B cell (primary cell): ENCODE measurements around the gene PLAAT3. TPM values are rescaled to one million over a fixed set of nuclear protein-coding genes. Genes with fewer than 3 reads are reported as not detected.
"Not testable (repeated sequence)": the region's sequence is repeated elsewhere in the genome, so short reads cannot be mapped to it uniquely, and the experiment has no call there.

Experiments
- ATAC-seq: fragments of 200-7000 bp; cut with Tn5 transposase; one replicate; pipeline ENCODE4 v1.10.0; 2021; ENCODE audit warnings: low read depth, mild to moderate bottlenecking, moderate number of reproducible peaks, moderate library complexity
- CTCF ChIA-PET: fragments of 350-600 bp; sonication (Branson Sonifier 250); formaldehyde crosslinking; loops from one replicate; lab custom pipeline; 2021; ENCODE audit warnings: antibody characterized with exemption, inconsistent platforms; lab: Charles Lee
- POLR2A ChIA-PET: fragments of 350-600 bp; sonication (Branson Sonifier 250); formaldehyde crosslinking; loops from one replicate; lab custom pipeline; 2021; ENCODE audit warnings: antibody characterized with exemption; lab: Charles Lee
- DNase-seq: peaks from one replicate; pipeline ENCODE4 v3.0.0; 2013
- H2AFZ ChIP-seq: 2 replicates; pipeline ENCODE4 v1.6.1; 2012; ENCODE audit warnings: mild to moderate bottlenecking, low read depth, low read length; ENCODE audit not compliant: insufficient read depth, poor library complexity, severe bottlenecking
- H3K27ac ChIP-seq, 2 donors: 1 replicate in 1 of 2; 2 replicates in 1 of 2; pipeline ENCODE4 v1.5.1; 2012 to 2013; ENCODE audit warnings: low read length in 2 of 2, mild to moderate bottlenecking in 2 of 2, moderate library complexity in 1 of 2
- H3K27me3 ChIP-seq, 4 experiments: fragments of 200-600 bp in 1 of 4; sonication (generic) in 1 of 4; replicated peaks in 1 of 4; 1 replicate in 2 of 4; 2 replicates in 2 of 4; pipeline versions ENCODE4 v1.6.1 to v1.7.0; 2013 to 2016; ENCODE audit warnings: low read length in 3 of 4, mild to moderate bottlenecking in 2 of 4, mixed read lengths in 1 of 4, moderate library complexity in 1 of 4; ENCODE audit not compliant: insufficient read depth in 4 of 4, control insufficient read depth in 3 of 4; ENCODE audit errors: control extremely low read depth in 1 of 4
- H3K36me3 ChIP-seq, 2 experiments: replicated peaks in 1 of 2; 1 replicate in 1 of 2; 2 replicates in 1 of 2; pipeline versions ENCODE4 v1.6.1 to v1.7.1; 2013; ENCODE audit warnings: low read length in 1 of 2; ENCODE audit not compliant: insufficient read depth in 2 of 2, control insufficient read depth in 1 of 2; ENCODE audit errors: control extremely low read depth in 1 of 2, extremely low read depth in 1 of 2
- H3K4me1 ChIP-seq, 2 donors: fragments of 200-600 bp in 1 of 2; sonication (generic) in 1 of 2; 1 replicate in 1 of 2; 2 replicates in 1 of 2; pipeline versions ENCODE4 v1.5.1 to v1.6.1; 2013 to 2017; ENCODE audit warnings: low read length in 2 of 2; ENCODE audit not compliant: control insufficient read depth in 2 of 2, insufficient read depth in 2 of 2
- H3K4me2 ChIP-seq: replicated peaks from 2 replicates; pipeline ENCODE3; 2012; ENCODE audit warnings: mild to moderate bottlenecking, low read depth, low read length; ENCODE audit not compliant: poor library complexity, severe bottlenecking
- H3K4me3 ChIP-seq, 5 experiments: fragments of 200-600 bp in 1 of 5; sonication (generic) in 1 of 5; 1 replicate in 3 of 5; 2 replicates in 2 of 5; pipeline versions ENCODE4 v1.5.1 to v1.7.0; 2011 to 2016; ENCODE audit warnings: low read length in 4 of 5, mild to moderate bottlenecking in 4 of 5, low read depth in 2 of 5, control low read depth in 1 of 5, moderate library complexity in 1 of 5; ENCODE audit not compliant: insufficient read depth in 1 of 5; ENCODE audit errors: control extremely low read depth in 1 of 5, extremely low read depth in 1 of 5
- H3K79me2 ChIP-seq: fragments of 200-600 bp; sonication (generic); one replicate; pipeline ENCODE4 v1.6.0; 2016; ENCODE audit warnings: low read length; ENCODE audit not compliant: control insufficient read depth, insufficient read depth
- H3K9ac ChIP-seq: fragments of 200-600 bp; sonication (generic); 2 replicates; pipeline ENCODE4 v1.6.1; 2017; ENCODE audit warnings: mild to moderate bottlenecking, low read length, moderate library complexity
- H3K9me3 ChIP-seq, 3 donors: one replicate each; pipeline versions ENCODE4 v1.6.1 to v1.7.1; 2013; ENCODE audit warnings: low read length in 2 of 3; ENCODE audit not compliant: control insufficient read depth in 2 of 3, insufficient read depth in 1 of 3; ENCODE audit errors: control extremely low read depth in 1 of 3
- H4K20me1 ChIP-seq: 2 replicates; pipeline ENCODE4 v1.6.0; 2012; ENCODE audit warnings: mild to moderate bottlenecking, low read length; ENCODE audit not compliant: insufficient read depth, control insufficient read depth, poor library complexity, severe bottlenecking
- H3K27ac Mint-ChIP-seq: one replicate; pipeline ENCODE4 v1.8.0; 2021; ENCODE audit warnings: mixed read lengths
- H3K27me3 Mint-ChIP-seq: one replicate; pipeline ENCODE4 v1.8.0; 2021; ENCODE audit warnings: mixed read lengths
- H3K4me1 Mint-ChIP-seq: one replicate; pipeline ENCODE4 v1.8.0; 2021; ENCODE audit warnings: mixed read lengths
- H3K4me3 Mint-ChIP-seq: one replicate; pipeline ENCODE4 v1.8.0; 2021; ENCODE audit warnings: mixed read lengths
- H3K9me3 Mint-ChIP-seq: one replicate; pipeline ENCODE4 v1.8.0; 2022; ENCODE audit warnings: mixed read lengths; ENCODE audit not compliant: insufficient read depth
- CTCF ChIP-seq: fragments of 200-600 bp; IDR thresholded peaks from one replicate; pipeline ENCODE4 v1.8.0; 2022; ENCODE audit warnings: antibody characterized with exemption, mild to moderate bottlenecking
- EZH2 ChIP-seq: IDR thresholded peaks from 2 replicates; pipeline ENCODE4 v1.6.1; 2012; ENCODE audit warnings: borderline replicate concordance, low read depth, mild to moderate bottlenecking, moderate library complexity, low read length; ENCODE audit not compliant: insufficient read depth, poor library complexity, severe bottlenecking
- WGBS: methylation state at CpG from one replicate; pipeline ENCODE4 v1.1.5; 2013; ENCODE audit warnings: missing lambda C conversion rate; ENCODE audit not compliant: insufficient coverage; 5-methylcytosine and 5-hydroxymethylcytosine counted together
- intact Hi-C: fragments of 100-400 bp; cut with micrococcal nuclease; formaldehyde crosslinking; loops from one replicate; pipeline ENCODE4 v1.10.0; 2022
- polyA plus RNA-seq: library from polyadenylated mRNA; depleted of rRNA; stranded (reverse); fragments of >200 nt; gene quantifications from 2 replicates; pipeline ENCODE4 v1.2.3, GENCODE V29; 2012
- total RNA-seq, 2 donors: library from RNA; stranded (reverse); fragments of 120-200 nt in 1 of 2; gene quantifications; 1 replicate in 1 of 2; 2 replicates in 1 of 2; pipeline versions ENCODE4 v1.2.3 to v1.2.4, GENCODE V29; 2013 to 2022

PLAAT3 gene
- total and polyA plus RNA-seq, 2 donors (not counting 1 experiment from before 2014, with no cell fraction given): 2.3 to 3.1 TPM

GRCh38 chr11:63621071-63621470 lies 6.8 kb upstream of the PLAAT3 start:
- H4K20me1 ChIP-seq: no peaks in the 10 kb centered on the region
- H3K4me2 ChIP-seq: no peak overlapping the region
- Mint-ChIP-seq H3K27me3 (no peaks in the 10 kb centered on the region), H3K9me3 (no peaks in the 10 kb centered on the region), H3K4me3 (no peak overlapping the region), H3K4me1 (no peaks in the 10 kb centered on the region), H3K27ac (no peak overlapping the region)
- DNase-seq (no peak), ATAC-seq (no peak)
- H3K4me1 ChIP-seq: no peaks in the 10 kb centered on the region
- no peak overlapping the region for H3K27ac ChIP-seq
- H3K36me3 ChIP-seq: no peaks in the 10 kb centered on the region
- intact Hi-C loops: no loop called here
- H3K9me3 ChIP-seq: no peaks in the 10 kb centered on the region
- peaks cover 0 to 5% (median 0%) of the 10 kb centered on the region in 4 experiments for H3K27me3 ChIP-seq
- H2AFZ ChIP-seq: no peak overlapping the region
- H3K4me3 ChIP-seq: no peak overlapping the region
- WGBS: 80% methylated on average over 1 of the region's 1 CpG
- no peak overlapping the region for H3K9ac ChIP-seq
- ChIA-PET CTCF (interaction anchor here (1.0 to 1.2 kb wide), 2 partner anchors 15 to 140 kb away, joined by 3 read pairs; no protein-coding TSS in a partner anchor), POLR2A (no interaction called here)
- TF ChIP-seq EZH2 (no peak), CTCF (no peak)
- no peaks in the 10 kb centered on the region for H3K79me2 ChIP-seq

DNA sequence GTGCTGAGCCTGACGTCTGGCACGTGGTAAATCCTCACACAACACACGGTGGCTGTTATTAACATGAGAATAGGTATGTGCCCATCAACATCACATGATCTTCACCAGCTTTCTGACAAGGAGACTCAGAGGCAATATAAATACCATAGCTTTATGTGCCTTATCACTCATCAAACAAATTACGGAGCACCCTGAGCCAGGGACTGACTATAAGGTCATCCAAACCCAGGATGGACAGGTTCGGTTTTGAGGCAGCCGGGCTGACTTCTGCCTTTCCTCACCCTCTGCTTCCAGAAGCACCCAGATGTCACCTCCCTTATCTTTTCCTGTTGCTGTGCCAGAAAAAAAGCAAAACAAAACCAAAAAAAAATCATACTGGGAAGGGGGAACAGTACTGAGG lies 5.7 kb upstream of the PLAAT3 start:
- no peak overlapping the region for H3K27ac Mint-ChIP-seq
- no peak overlapping the region for H2AFZ ChIP-seq
- TF ChIP-seq EZH2 (no peak), CTCF (no peak)
- POLR2A ChIA-PET: no interaction called here
- H3K9ac ChIP-seq: no peak overlapping the region
- H3K36me3 ChIP-seq: no peaks in the 10 kb centered on the region
- ATAC-seq (no peak), DNase-seq (no peak)
- no peaks in the 10 kb centered on the region for H3K4me1 ChIP-seq
- no peaks in the 10 kb centered on the region for H4K20me1 ChIP-seq
- no peaks in the 10 kb centered on the region for H3K9me3 ChIP-seq
- no peak overlapping the region for H3K27ac ChIP-seq
- peaks cover 0 to 5% (median 0%) of the 10 kb centered on the region in 4 experiments for H3K27me3 ChIP-seq
- no peak overlapping the region for H3K4me3 Mint-ChIP-seq
- H3K9me3 Mint-ChIP-seq: no peaks in the 10 kb centered on the region
- CTCF ChIA-PET: interaction anchor here (1.2 to 1.3 kb wide), 2 partner anchors 9 to 139 kb away, joined by 3 read pairs; no protein-coding TSS in a partner anchor
- WGBS: 90% methylated on average over 3 of the region's 6 CpGs
- no peak overlapping the region for H3K4me3 ChIP-seq
- no peaks in the 10 kb centered on the region for H3K27me3 Mint-ChIP-seq
- intact Hi-C loops: no loop called here
- H3K79me2 ChIP-seq: no peaks in the 10 kb centered on the region
- no peaks in the 10 kb centered on the region for H3K4me1 Mint-ChIP-seq
- no peak overlapping the region for H3K4me2 ChIP-seq

DNA sequence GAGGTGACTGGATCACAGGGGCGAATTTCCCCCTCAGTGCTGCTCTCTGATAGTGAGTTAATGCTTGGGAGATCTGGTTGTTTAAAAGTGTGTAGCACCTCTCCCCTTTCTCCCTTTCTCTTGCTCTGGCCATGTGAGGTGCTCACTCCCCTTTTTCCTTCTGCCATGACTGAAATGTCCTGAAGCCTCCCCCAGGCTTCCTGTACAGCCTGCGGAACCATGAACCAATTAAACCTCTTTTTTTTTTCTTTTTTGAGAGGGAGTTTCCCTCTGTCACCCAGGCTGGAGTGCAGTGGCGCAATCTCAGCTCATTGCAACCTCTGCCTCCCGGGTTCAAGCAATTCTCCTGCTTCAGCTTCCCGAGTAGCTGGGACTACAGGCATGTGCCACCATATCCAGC lies 3.5 kb upstream of the PLAAT3 start:
- H3K9me3 Mint-ChIP-seq, intact Hi-C loops: not testable (repeated sequence)
- 100% methylated on average over 4 of the region's 5 CpGs for WGBS

More for the DNA sequence above, 3.5 kb upstream of the PLAAT3 start:
- ATAC-seq, H3K4me3 Mint-ChIP-seq, H3K27ac Mint-ChIP-seq, DNase-seq, H3K27me3 Mint-ChIP-seq, H3K4me3 ChIP-seq, H2AFZ ChIP-seq, H3K9ac ChIP-seq, H3K79me2 ChIP-seq, H3K9me3 ChIP-seq, H4K20me1 ChIP-seq, H3K4me2 ChIP-seq, H3K27ac ChIP-seq, POLR2A ChIA-PET, H3K36me3 ChIP-seq: not testable (repeated sequence)
- CTCF ChIA-PET: interaction anchor here (1.1 kb wide), 1 partner anchor 140 kb away, joined by 3 read pairs; no protein-coding TSS in a partner anchor
- H3K4me1 Mint-ChIP-seq: peaks cover 14% of the 10 kb centered on the region
- Histone ChIP-seq H3K4me1 (peaks cover 16 to 17% of the 10 kb centered on the region in 2 donors), H3K27me3 (peaks cover 0 to 18% (median 7%) of the 10 kb centered on the region in 4 experiments)
